GM13976 (cell line): ENCODE results near the gene YBX2.

Source experiments
- DNase-seq: peaks from one replicate; pipeline ENCODE4 v3.0.0; 2012; ENCODE audit warnings: low spot score
- in situ Hi-C: fragments of 300-500 bp; cut with MboI; formaldehyde crosslinking; loops from one replicate; pipeline ENCODE4 v1.12.0; 2022; ENCODE audit warnings: low sequenced_read_pairs, mixed read lengths, inconsistent platforms; ENCODE audit not compliant: unreplicated experiment
- TF ChIP-seq, protein P1 (sequence below): IDR thresholded peaks from 2 replicates; pipeline ENCODE4 v1.5.1; 2012; ENCODE audit warnings: borderline replicate concordance, mild to moderate bottlenecking; ENCODE audit not compliant: insufficient read depth; ENCODE audit errors: extremely low read depth, missing control alignments, control extremely low read depth

The YBX2 gene

DNA sequence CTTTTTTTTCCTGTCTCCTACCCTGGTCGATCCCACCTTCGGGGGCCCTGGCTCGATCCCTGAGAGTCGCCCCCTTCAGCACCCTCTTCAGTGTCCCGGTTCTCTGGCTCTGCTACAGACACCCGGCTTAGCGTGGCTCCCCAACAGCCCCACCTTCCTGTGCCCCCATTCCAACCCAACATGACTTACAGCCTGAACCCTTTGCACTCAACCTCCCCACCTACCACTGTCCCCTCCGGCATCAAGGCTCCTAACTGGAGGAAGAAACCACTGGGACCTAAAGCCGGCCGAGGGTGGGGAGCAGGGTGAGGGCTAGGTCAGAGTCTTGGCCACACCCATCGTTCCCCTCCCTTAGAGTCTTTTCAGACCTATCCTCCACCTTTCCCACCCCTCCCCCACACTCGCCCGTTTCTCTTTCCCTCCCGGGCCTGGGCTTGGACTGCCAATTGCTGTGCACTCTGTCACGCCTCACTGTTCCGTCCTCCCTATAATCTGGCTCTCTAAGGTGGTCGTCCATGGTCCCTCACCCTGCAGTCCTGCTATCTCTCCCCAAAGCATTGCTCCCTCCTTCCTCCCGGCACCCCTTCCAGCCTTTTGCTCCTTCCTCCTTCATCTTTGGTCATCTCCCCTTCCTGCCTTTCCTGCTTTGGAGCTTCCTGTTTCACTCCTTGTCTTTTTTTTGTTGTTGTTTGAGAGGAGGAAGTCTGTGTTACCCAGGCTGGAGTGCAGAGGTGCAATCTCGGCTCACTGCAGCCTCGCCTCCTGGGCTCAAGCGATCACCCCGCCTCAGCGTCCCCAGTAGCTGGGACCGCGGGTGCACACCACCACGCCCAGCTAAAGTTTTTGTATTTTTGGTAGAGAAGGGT, 31.3 kb downstream of the YBX2 start:
- no peak for DNase-seq
- TF ChIP-seq, protein P1, sequence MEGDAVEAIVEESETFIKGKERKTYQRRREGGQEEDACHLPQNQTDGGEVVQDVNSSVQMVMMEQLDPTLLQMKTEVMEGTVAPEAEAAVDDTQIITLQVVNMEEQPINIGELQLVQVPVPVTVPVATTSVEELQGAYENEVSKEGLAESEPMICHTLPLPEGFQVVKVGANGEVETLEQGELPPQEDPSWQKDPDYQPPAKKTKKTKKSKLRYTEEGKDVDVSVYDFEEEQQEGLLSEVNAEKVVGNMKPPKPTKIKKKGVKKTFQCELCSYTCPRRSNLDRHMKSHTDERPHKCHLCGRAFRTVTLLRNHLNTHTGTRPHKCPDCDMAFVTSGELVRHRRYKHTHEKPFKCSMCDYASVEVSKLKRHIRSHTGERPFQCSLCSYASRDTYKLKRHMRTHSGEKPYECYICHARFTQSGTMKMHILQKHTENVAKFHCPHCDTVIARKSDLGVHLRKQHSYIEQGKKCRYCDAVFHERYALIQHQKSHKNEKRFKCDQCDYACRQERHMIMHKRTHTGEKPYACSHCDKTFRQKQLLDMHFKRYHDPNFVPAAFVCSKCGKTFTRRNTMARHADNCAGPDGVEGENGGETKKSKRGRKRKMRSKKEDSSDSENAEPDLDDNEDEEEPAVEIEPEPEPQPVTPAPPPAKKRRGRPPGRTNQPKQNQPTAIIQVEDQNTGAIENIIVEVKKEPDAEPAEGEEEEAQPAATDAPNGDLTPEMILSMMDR = no peak
- in situ Hi-C loops = no loop called here

DNA sequence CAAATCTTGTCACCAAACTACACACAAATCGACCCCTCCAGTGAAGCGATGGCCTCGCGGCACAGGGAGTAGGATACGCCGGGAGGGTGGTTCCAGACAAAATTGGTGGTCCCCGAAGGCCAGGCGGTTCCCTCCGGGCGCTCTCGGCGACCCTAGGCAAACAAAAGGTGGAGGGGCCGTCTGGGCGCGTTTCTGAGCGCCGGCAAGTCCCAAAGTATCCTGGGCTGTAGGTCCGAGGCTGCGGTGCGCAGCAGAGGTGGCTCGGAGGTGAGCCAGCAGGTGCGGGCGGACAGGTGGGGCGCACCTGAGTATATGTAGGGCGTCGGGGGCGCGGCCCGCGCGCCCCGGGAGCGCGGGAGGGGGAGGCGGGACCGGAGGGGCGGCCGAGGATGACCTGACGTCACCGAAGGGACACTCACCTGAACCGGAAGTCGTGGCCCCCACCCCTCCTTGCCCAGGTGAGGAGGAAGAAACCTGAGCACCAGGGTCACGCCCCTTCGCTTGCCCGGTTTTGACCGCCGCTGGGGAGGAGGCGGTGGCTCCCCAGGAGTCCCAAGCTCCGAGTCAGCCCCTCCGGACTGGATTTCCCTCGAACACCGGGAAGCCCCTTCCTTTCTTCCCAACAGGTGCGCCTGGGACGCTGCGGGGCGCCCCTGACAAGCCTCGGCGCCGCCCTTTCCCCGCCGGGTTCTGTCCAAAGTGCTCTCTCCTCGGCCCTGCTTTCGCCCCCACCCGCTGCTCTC, 32.1 kb downstream of the YBX2 start, which contains the start of gene CLDN7:
TSS of gene CLDN7 (minus strand) at position 287 of the 743 bp plus-strand sequence. CDS start 435 bp downstream, outside the sequence.
- in situ Hi-C loops = no loop called here
- TF ChIP-seq, protein P1 = no peak
- DNase-seq = no peak

DNA sequence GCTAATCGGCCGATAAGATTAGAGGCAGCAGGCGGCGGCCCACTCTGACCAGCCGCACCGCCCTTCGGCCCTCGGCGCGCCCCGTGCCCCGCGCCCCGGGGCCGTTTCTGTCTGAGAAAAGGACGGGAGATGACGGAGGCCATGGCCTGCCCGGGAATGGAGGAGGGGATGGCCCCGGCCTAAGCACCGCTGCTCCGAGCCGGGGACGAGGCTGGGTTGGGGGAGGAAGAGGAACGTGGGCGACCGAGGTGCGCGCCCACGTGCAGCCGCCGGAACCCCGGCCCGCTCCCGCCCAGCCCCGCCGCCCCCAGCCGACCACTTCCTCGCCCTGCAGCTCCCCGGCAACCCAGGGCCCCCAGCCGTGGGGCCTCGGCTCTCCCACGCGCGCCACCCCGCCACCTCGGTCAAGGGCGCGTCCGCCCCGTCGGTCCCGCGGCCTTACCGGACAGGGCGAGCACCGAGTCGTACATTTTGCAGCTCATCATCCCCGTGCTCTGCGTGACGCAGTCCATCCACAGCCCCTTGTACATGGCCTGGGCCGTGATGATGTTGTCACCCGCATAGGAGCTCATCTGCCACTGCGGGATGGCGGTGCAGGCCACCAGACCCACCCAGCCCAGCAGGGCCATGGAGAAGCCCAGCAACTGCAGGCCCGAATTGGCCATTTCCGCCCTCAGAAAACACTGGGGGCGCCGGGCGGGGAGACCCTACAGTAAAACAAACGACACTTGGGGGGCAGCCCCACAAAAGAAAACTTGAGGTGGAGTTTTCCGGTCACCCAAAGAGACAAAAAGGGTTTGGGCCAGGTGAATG, 32.9 kb downstream of the YBX2 start:
- in situ Hi-C loops = no loop called here
- peak; percentile 71 for DNase-seq
- TF ChIP-seq, protein P1 = no peak

DNA sequence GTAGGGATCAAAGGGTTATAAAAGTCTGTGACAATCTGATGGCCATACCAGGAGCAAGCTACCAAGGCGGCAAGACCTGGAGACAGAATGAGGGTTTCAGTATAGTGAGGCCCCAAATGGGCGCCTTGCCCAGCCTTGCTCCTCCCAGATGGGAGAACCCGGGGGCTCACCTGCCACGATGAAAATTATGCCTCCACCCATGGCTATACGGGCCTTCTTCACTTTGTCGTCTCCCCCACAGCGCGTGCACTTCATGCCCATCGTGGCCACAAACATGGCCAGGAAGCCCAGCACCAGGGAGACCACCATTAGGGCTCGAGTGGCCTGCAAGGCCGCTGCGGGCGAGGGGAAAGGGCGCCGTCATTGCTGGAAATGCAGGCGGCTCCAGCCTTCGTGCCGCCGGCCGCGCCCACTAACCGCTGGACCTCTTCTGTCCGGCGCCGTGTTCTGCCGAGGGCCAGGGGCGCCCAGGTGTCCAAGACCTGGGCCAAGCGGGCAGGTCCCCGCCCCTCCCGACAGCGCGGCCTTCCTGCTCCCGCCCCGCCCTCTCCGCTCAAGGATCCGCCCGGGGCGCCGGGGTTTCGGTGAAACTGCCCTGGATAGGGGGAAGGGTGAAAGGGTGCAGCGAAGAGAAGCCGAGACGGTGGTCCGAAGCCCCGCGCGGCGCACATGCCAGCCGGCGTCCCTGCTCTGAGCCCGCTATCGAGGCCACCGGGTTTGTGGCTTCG, 33.6 kb downstream of the YBX2 start:
- in situ Hi-C loops = no loop called here
- TF ChIP-seq, protein P1 = no peak
- DNase-seq = peak; percentile 65

DNA sequence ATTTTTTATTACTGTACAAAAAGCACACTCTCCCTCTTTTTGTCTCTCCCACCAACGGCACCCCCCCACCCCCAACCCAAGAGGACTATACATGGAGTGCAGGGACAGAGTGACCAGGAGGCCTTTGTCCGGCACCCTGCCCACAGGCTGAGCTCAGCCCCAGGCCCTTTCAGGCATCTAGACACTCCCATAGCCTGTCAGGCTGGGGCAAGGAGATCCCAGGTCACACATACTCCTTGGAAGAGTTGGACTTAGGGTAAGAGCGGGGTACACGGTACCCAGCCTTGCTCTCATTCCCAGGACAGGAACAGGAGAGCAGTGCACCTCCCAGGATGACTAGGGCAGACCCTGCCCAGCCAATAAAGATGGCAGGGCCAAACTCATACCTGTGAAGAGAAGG, 34.3 kb downstream of the YBX2 start:
- in situ Hi-C loops = no loop called here
- TF ChIP-seq, protein P1 = no peak
- no peak for DNase-seq
